ENCODE data around the gene GALNT10. TPM values are rescaled to one million over a fixed set of nuclear protein-coding genes. Genes with fewer than 3 reads are reported as not detected.

Gene GALNT10
- total RNA-seq, 1 experiment from 2014 or later: 27.8 TPM

GRCh38 chr5:154179846-154180710, 10.5 kb upstream of the GALNT10 start:
- H3K27me3 ChIP-seq (ENCODE audit: insufficient read depth, low read length): peaks cover 29% of the 10 kb centered on the region; the same call in 1 of the 2 replicates
- ATAC-seq: peak; percentile 97
- no peak overlapping the region for H3K27ac ChIP-seq (ENCODE audit: low read depth, low read length)
- POLR2A ChIA-PET: no interaction called here
- no peaks in the 10 kb centered on the region for H3K36me3 ChIP-seq (ENCODE audit: control insufficient read depth in 1 of 2, insufficient read depth in 2 of 2, low read length in 2 of 2)
- no peak overlapping the region for H2AFZ ChIP-seq (ENCODE audit: low read depth, low read length, poor library complexity, severe bottlenecking)
- RAD21 ChIA-PET (ENCODE audit: low non-redundant PET in 1 of 2, low total read pairs in 2 of 2, uncharacterized antibody in 2 of 2, unreplicated experiment in 2 of 2): interaction anchor here (0.5 to 1.8 kb wide), 5 partner anchors 108 to 225 kb away, joined by 3 to 6 read pairs (median 4); no protein-coding TSS in a partner anchor
- no peaks in the 10 kb centered on the region for H3K9me3 ChIP-seq (ENCODE audit: control insufficient read depth in 1 of 2, insufficient read depth in 1 of 2, low read depth in 1 of 2, low read length in 2 of 2)
- H3K4me1 ChIP-seq (ENCODE audit: control insufficient read depth in 1 of 2, insufficient read depth in 2 of 2, low read length in 2 of 2): no peaks in the 10 kb centered on the region
- CTCF ChIA-PET: interaction anchor here (1.1 to 3.2 kb wide), 5 partner anchors 10 to 225 kb away, joined by 4 to 15 read pairs (median 9); partner anchors contain the start of gene GALNT10
- no peak overlapping the region for H3K4me2 ChIP-seq (ENCODE audit: low read length)
- TF ChIP-seq ATF3 (IDR thresholded peaks at IDR 0.05) (no peak), ZFX (IDR thresholded peaks at IDR 0.05) (no peak), ELF1 (IDR thresholded peaks at IDR 0.05; ENCODE audit: borderline replicate concordance, low read depth) (no peak), EGR1 (IDR thresholded peaks at IDR 0.05; ENCODE audit: low read depth) (no peak), JUND (IDR thresholded peaks at IDR 0.05) (no peak), CTCF (IDR thresholded peaks at IDR 0.05 in 2 of 3, conservative IDR thresholded peaks at IDR 0.05 in 1 of 3; ENCODE audit: borderline replicate concordance in 1 of 3, insufficient read depth in 1 of 3, low read depth in 2 of 3, low read length in 2 of 3) (peak; percentile 76 to 80 (median 78)), EZH2 (IDR thresholded peaks at IDR 0.05) (no peak), POLR2AphosphoS5 (IDR thresholded peaks at IDR 0.05; ENCODE audit: low read depth, low read length) (no peak), TCF7L2 (IDR thresholded peaks at IDR 0.05; ENCODE audit: borderline replicate concordance, extremely low read depth, insufficient read depth, insufficient read length) (no peak), RAD21 (IDR thresholded peaks at IDR 0.05; ENCODE audit: low read depth) (peak; percentile 73), YY1 (IDR thresholded peaks at IDR 0.05; ENCODE audit: extremely low read depth, insufficient replicate concordance, low read depth, low read length) (peak; percentile 20), CEBPB (IDR thresholded peaks at IDR 0.05; ENCODE audit: low read depth) (no peak), ZNF274 (IDR thresholded peaks at IDR 0.05; ENCODE audit: low read depth, low read length) (no peak), ZBTB33 (IDR thresholded peaks at IDR 0.05; ENCODE audit: extremely low read depth, insufficient replicate concordance, low read length) (no peak)
- no peak overlapping the region for H3K4me3 ChIP-seq (replicated peaks in 1 of 2; ENCODE audit: low read depth in 1 of 2, low read length in 2 of 2)
- BruUV-seq (replicated peaks): no TSS peak
- no peaks in the 10 kb centered on the region for H4K20me1 ChIP-seq (ENCODE audit: insufficient read depth)
- H3K9ac ChIP-seq (ENCODE audit: low read length): no peak overlapping the region
- H3K79me2 ChIP-seq (ENCODE audit: insufficient read depth, low read length): no peaks in the 10 kb centered on the region
- peak; percentile 40 for DNase-seq (ENCODE audit: low read depth, low spot score)
- H3K9me2 ChIP-seq (ENCODE audit: insufficient read depth): no peaks in the 10 kb centered on the region
- intact Hi-C loops (cut with micrococcal nuclease): loop anchor here (1.0 to 2.0 kb wide), 3 partner anchors 108 to 225 kb away; no protein-coding TSS in a partner anchor

Data from HCT116 (cell line).